ENCODE data around the gene B3GALT6.

DNA sequence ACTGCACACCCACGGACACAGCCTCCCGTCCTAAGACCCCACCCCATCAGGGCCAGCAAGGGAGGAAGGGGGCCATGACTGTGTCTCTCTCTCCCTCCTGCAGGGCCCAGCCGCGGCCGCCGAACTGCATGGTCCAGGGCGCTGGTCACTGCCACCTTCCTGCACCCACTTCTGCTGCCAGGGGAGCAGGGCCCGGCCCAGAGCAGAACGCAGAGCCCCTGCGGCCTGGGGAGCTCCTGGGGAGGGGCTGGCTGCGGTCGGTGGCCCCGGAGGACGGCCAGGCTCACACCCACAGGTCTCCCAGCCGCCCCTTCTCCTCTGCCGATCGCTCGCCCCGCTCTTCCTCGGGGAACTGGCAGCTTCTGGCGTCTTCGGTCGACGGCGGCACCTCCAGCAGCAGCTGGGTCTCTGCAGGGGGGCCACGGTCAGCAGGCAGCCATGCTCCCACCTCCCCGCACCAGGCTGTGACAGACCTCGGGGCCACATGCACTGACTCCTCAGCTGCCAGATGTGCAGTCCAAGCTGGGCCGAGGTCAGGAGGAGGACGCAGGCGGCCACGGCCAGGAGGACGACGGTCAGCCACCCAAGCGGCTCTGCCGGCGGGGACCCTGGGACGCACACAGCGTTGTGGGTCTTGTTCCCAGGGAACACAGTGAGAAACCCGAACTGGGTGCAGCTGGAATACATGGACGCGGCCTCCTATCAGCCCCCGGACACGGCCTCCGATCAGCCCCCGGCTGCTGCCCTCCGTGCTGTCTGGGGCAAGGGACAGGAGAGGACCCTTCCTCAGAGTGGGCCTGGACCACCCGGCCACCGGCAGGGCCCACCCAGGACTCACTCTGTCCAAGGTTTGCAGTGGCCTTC lies 28.2 kb upstream of the B3GALT6 start:
- TF ChIP-seq POLR2AphosphoS5 (IDR thresholded peaks at IDR 0.05; ENCODE audit: borderline replicate concordance, low read depth, low read length) (no peak), EZH2 (IDR thresholded peaks at IDR 0.05) (no peak), FOXP2 (optimal IDR thresholded peaks at IDR 0.05; ENCODE audit: control extremely low read depth, extremely low read length, insufficient read depth) (no peak)

All from SK-N-MC (cell line).